SK-N-SH (cell line): ENCODE data around the gene TDO2. TPM values are rescaled to one million over a fixed set of nuclear protein-coding genes. Genes with fewer than 3 reads are reported as not detected.

Source experiments
- CTCF ChIA-PET: fragments of 300-600, 350-600 bp; formaldehyde crosslinking; extraction: SDS; loops from one replicate; lab custom pipeline; 2021; lab: Yijun Ruan, JAX
- POLR2A ChIA-PET: fragments of 350-600 bp; sonication (Branson Sonifier 250); formaldehyde crosslinking; extraction: SDS; loops from one replicate; lab custom pipeline; 2020; ENCODE audit warnings: antibody characterized with exemption, inconsistent platforms; lab: Yijun Ruan, JAX
- DNase-seq: peaks from one replicate; pipeline ENCODE4 v3.0.0; 2012
- H2AFZ ChIP-seq: fragments of 200-600 bp; sonication (generic); 2 replicates; pipeline ENCODE4 v1.8.1; 2016; ENCODE audit warnings: antibody characterized with exemption, mild to moderate bottlenecking, low read depth
- H3F3A ChIP-seq: fragments of 200-600 bp; sonication (generic); replicated peaks from 2 replicates; pipeline ENCODE3; 2016; ENCODE audit warnings: antibody characterized with exemption, mild to moderate bottlenecking; ENCODE audit not compliant: insufficient read depth
- H3K27ac ChIP-seq, 2 experiments: fragments of 200-500 bp in 1 of 2; fragments of 200-600 bp in 1 of 2; sonication (Bioruptor generic) in 1 of 2; sonication (generic), shearing (Covaris generic) in 1 of 2; 2 replicates each; pipeline versions ENCODE4 v1.5.1 to v1.6.1; 2014 to 2016; ENCODE audit warnings: low read depth in 2 of 2, inconsistent platforms in 1 of 2, low read length in 1 of 2, mild to moderate bottlenecking in 1 of 2, mixed read lengths in 1 of 2
- H3K27me3 ChIP-seq: fragments of 200-600 bp; sonication (generic), shearing (Covaris generic); 2 replicates; pipeline ENCODE4 v1.6.1; 2016; ENCODE audit warnings: mixed run types; ENCODE audit not compliant: insufficient read depth
- H3K36me3 ChIP-seq, 2 experiments: fragments of 200-500 bp in 1 of 2; fragments of 200-600 bp in 1 of 2; sonication (Bioruptor generic) in 1 of 2; sonication (generic) in 1 of 2; replicated peaks in 1 of 2; 2 replicates each; pipeline versions ENCODE3 to v1.5.1; 2014 to 2016; ENCODE audit warnings: low read length in 1 of 2, mild to moderate bottlenecking in 1 of 2; ENCODE audit not compliant: insufficient read depth in 2 of 2, control insufficient read depth in 1 of 2
- H3K4me1 ChIP-seq, 2 experiments: fragments of 200-500 bp in 1 of 2; fragments of 200-600 bp in 1 of 2; sonication (Bioruptor generic) in 1 of 2; sonication (generic), shearing (Covaris generic) in 1 of 2; 2 replicates each; pipeline versions ENCODE4 v1.5.1 to v1.6.1; 2014 to 2016; ENCODE audit warnings: low read depth in 1 of 2, low read length in 1 of 2, mixed run types in 1 of 2; ENCODE audit not compliant: insufficient read depth in 2 of 2, control insufficient read depth in 1 of 2
- H3K4me2 ChIP-seq: fragments of 200-600 bp; sonication (generic), shearing (Covaris generic); 2 replicates; pipeline ENCODE4 v1.6.1; 2017; ENCODE audit warnings: mixed run types
- H3K4me3 ChIP-seq, 2 experiments: fragments of 200-500 bp in 1 of 2; fragments of 200-600 bp in 1 of 2; sonication (Bioruptor generic) in 1 of 2; sonication (generic), shearing (Covaris generic) in 1 of 2; 2 replicates each; pipeline versions ENCODE4 v1.5.1 to v1.8.1; 2014 to 2016; ENCODE audit warnings: low read depth in 2 of 2, inconsistent platforms in 1 of 2, low read length in 1 of 2, mild to moderate bottlenecking in 1 of 2, mixed read lengths in 1 of 2, moderate library complexity in 1 of 2
- H3K79me2 ChIP-seq: fragments of 200-600 bp; sonication (generic); 2 replicates; pipeline ENCODE4 v1.8.1; 2017; ENCODE audit warnings: mild to moderate bottlenecking; ENCODE audit not compliant: insufficient read depth
- H3K9ac ChIP-seq: fragments of 200-600 bp; sonication (generic); 2 replicates; pipeline ENCODE4 v1.6.1; 2017; ENCODE audit warnings: mixed run types
- H3K9me2 ChIP-seq: fragments of 200-600 bp; sonication (generic); 2 replicates; pipeline ENCODE4 v1.6.1; 2017; ENCODE audit warnings: mixed run types
- H3K9me3 ChIP-seq: fragments of 200-600 bp; sonication (generic); 2 replicates; pipeline ENCODE4 v1.6.1; 2017; ENCODE audit warnings: mixed run types, mild to moderate bottlenecking, moderate library complexity
- H4K20me1 ChIP-seq: fragments of 200-600 bp; sonication (generic); 2 replicates; pipeline ENCODE4 v1.6.1; 2017; ENCODE audit warnings: mild to moderate bottlenecking, mixed run types; ENCODE audit not compliant: insufficient read depth
- CHD2 ChIP-seq: fragments of 150-350 bp; IDR thresholded peaks from 2 replicates; pipeline ENCODE4 v1.6.1; 2018; ENCODE audit warnings: low read length; ENCODE audit not compliant: partially characterized antibody
- CTCF ChIP-seq: fragments of 200-600 bp; sonication (generic); IDR thresholded peaks from 2 replicates; pipeline ENCODE4 v1.6.1; 2017; ENCODE audit warnings: antibody characterized with exemption, mild to moderate bottlenecking, moderate library complexity
- ELF1 ChIP-seq: IDR thresholded peaks from 2 replicates; pipeline ENCODE4 v1.4.0; 2012
- FOXJ3 ChIP-seq: sonication (generic); formaldehyde crosslinking; IDR thresholded peaks from 2 replicates; pipeline ENCODE4 v1.5.1; 2020; ENCODE audit warnings: mild to moderate bottlenecking, missing genetic modification reagents
- FOXM1 ChIP-seq: IDR thresholded peaks from 2 replicates; pipeline ENCODE4 v1.4.0; 2012; ENCODE audit warnings: low read depth, mild to moderate bottlenecking
- GABPA ChIP-seq: IDR thresholded peaks from 2 replicates; pipeline ENCODE4 v1.4.0; 2012; ENCODE audit warnings: low read depth, mild to moderate bottlenecking
- JUND ChIP-seq: IDR thresholded peaks from 2 replicates; pipeline ENCODE4 v1.4.0; 2012
- NRF1 ChIP-seq: IDR thresholded peaks from 2 replicates; pipeline ENCODE4 v1.6.1; 2012; ENCODE audit warnings: low read depth, mild to moderate bottlenecking, low read length
- RAD21 ChIP-seq: IDR thresholded peaks from 2 replicates; pipeline ENCODE4 v1.6.1; 2012; ENCODE audit warnings: mild to moderate bottlenecking, low read length
- RCOR1 ChIP-seq: fragments of 150-350 bp; IDR thresholded peaks from 2 replicates; pipeline ENCODE4 v1.6.1; 2017; ENCODE audit warnings: antibody characterized with exemption, low read length
- RFX5 ChIP-seq: IDR thresholded peaks from 2 replicates; pipeline ENCODE4 v1.6.1; 2012; ENCODE audit warnings: mild to moderate bottlenecking, improper control_type of control experiment, low read length
- TCF12 ChIP-seq: IDR thresholded peaks from 2 replicates; pipeline ENCODE4 v1.4.0; 2012
- TEAD4 ChIP-seq: IDR thresholded peaks from 2 replicates; pipeline ENCODE4 v1.4.0; 2012; ENCODE audit warnings: mild to moderate bottlenecking, borderline replicate concordance; ENCODE audit not compliant: insufficient read depth
- USF2 ChIP-seq: fragments of 150-350 bp; IDR thresholded peaks from 2 replicates; pipeline ENCODE4 v1.6.1; 2017; ENCODE audit warnings: antibody characterized with exemption, low read length, low read depth, borderline replicate concordance
- YY1 ChIP-seq: IDR thresholded peaks from 2 replicates; pipeline ENCODE4 v1.4.0; 2012; ENCODE audit warnings: low read depth, mild to moderate bottlenecking
- WGBS: methylation state at CpG from one replicate; pipeline ENCODE4 v1.1.6; 2017; ENCODE audit warnings: low lambda C conversion rate; 5-methylcytosine and 5-hydroxymethylcytosine counted together
- polyA plus RNA-seq, 3 experiments: library from polyadenylated mRNA; depleted of rRNA; stranded (reverse); fragments of >200 nt; gene quantifications; 2 replicates each; pipeline ENCODE4 v1.2.3, GENCODE V29; 2012
- TF ChIP-seq, protein P1 (sequence below): fragments of 150-350 bp; IDR thresholded peaks from 2 replicates; pipeline ENCODE4 v1.6.1; 2016; ENCODE audit warnings: mild to moderate bottlenecking, low read depth, low read length
- TF ChIP-seq, protein P2 (sequence below): IDR thresholded peaks from 2 replicates; pipeline ENCODE4 v1.4.0; 2012; ENCODE audit warnings: low read depth, borderline replicate concordance
- TF ChIP-seq, protein P3 (sequence below): IDR thresholded peaks from 2 replicates; pipeline ENCODE4 v1.6.1; 2012; ENCODE audit warnings: mild to moderate bottlenecking, low read depth, low read length, moderate library complexity
- TF ChIP-seq, protein P4 (sequence below): IDR thresholded peaks from 2 replicates; pipeline ENCODE4 v1.4.0; 2012; ENCODE audit warnings: low read depth

The TDO2 gene
- polyA plus RNA-seq, 1 of the 3 experiments (the other 2 are of a cell fraction): not detected

DNA sequence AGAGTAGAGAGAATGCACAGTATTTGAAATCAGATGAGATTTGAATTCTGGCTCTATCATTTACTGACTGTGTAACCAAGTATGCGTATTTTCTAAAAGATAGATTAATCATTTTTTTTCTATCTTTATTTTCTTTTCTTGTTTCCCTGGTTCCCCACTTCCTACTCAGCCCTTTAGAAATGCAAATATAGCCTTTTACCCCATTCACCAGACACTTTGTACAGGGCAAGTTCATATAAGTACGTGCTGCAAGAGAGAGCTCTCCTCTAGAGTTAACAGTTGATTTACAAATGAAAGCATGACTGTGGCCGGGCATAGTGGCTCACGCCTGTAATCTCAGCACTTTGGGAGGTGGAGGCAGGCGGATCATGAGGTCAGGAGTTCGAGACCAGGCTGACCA, 17.8 kb upstream of the TDO2 start:
- no peak for DNase-seq
- H3F3A ChIP-seq: no peaks in the 10 kb centered on the region
- CTCF ChIA-PET: no interaction called here
- H3K4me1 ChIP-seq: no peaks in the 10 kb centered on the region
- no peak overlapping the region for H3K9ac ChIP-seq
- no peak overlapping the region for H3K27ac ChIP-seq
- H3K4me3 ChIP-seq: no peak overlapping the region
- POLR2A ChIA-PET: no interaction called here
- no peaks in the 10 kb centered on the region for H4K20me1 ChIP-seq
- H3K9me3 ChIP-seq: no peaks in the 10 kb centered on the region
- no peaks in the 10 kb centered on the region for H3K27me3 ChIP-seq
- no peaks in the 10 kb centered on the region for H3K79me2 ChIP-seq
- TF ChIP-seq CHD2 (no peak), CTCF (no peak), GABPA (no peak), NRF1 (no peak), ELF1 (no peak), FOXJ3 (CRISPR knock-in tag) (no peak)
- TF ChIP-seq, protein P1, sequence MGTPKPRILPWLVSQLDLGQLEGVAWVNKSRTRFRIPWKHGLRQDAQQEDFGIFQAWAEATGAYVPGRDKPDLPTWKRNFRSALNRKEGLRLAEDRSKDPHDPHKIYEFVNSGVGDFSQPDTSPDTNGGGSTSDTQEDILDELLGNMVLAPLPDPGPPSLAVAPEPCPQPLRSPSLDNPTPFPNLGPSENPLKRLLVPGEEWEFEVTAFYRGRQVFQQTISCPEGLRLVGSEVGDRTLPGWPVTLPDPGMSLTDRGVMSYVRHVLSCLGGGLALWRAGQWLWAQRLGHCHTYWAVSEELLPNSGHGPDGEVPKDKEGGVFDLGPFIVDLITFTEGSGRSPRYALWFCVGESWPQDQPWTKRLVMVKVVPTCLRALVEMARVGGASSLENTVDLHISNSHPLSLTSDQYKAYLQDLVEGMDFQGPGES: no peak
- TF ChIP-seq, protein P2, sequence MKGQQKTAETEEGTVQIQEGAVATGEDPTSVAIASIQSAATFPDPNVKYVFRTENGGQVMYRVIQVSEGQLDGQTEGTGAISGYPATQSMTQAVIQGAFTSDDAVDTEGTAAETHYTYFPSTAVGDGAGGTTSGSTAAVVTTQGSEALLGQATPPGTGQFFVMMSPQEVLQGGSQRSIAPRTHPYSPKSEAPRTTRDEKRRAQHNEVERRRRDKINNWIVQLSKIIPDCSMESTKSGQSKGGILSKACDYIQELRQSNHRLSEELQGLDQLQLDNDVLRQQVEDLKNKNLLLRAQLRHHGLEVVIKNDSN: no peak
- TF ChIP-seq, protein P3, sequence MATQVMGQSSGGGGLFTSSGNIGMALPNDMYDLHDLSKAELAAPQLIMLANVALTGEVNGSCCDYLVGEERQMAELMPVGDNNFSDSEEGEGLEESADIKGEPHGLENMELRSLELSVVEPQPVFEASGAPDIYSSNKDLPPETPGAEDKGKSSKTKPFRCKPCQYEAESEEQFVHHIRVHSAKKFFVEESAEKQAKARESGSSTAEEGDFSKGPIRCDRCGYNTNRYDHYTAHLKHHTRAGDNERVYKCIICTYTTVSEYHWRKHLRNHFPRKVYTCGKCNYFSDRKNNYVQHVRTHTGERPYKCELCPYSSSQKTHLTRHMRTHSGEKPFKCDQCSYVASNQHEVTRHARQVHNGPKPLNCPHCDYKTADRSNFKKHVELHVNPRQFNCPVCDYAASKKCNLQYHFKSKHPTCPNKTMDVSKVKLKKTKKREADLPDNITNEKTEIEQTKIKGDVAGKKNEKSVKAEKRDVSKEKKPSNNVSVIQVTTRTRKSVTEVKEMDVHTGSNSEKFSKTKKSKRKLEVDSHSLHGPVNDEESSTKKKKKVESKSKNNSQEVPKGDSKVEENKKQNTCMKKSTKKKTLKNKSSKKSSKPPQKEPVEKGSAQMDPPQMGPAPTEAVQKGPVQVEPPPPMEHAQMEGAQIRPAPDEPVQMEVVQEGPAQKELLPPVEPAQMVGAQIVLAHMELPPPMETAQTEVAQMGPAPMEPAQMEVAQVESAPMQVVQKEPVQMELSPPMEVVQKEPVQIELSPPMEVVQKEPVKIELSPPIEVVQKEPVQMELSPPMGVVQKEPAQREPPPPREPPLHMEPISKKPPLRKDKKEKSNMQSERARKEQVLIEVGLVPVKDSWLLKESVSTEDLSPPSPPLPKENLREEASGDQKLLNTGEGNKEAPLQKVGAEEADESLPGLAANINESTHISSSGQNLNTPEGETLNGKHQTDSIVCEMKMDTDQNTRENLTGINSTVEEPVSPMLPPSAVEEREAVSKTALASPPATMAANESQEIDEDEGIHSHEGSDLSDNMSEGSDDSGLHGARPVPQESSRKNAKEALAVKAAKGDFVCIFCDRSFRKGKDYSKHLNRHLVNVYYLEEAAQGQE: no peak
- H3K36me3 ChIP-seq: no peaks in the 10 kb centered on the region
- 39% methylated on average over 6 of the region's 6 CpGs for WGBS
- H2AFZ ChIP-seq: no peak overlapping the region
- H3K4me2 ChIP-seq: no peak overlapping the region
- no peaks in the 10 kb centered on the region for H3K9me2 ChIP-seq

- Histone ChIP-seq H3K36me3 (no peaks in the 10 kb centered on the region), H3K79me2 (no peaks in the 10 kb centered on the region), H2AFZ (no peak overlapping the region), H3K27ac (no peak overlapping the region), H3K4me3 (no peak overlapping the region), H3K27me3 (no peaks in the 10 kb centered on the region), H3K9ac (no peak overlapping the region), H3K4me2 (no peak overlapping the region), H3F3A (no peaks in the 10 kb centered on the region), H3K4me1 (no peaks in the 10 kb centered on the region), H3K9me3 (no peaks in the 10 kb centered on the region), H3K9me2 (no peaks in the 10 kb centered on the region), H4K20me1 (no peaks in the 10 kb centered on the region)
- DNase-seq: no peak
- WGBS: 8% methylated on average over 1 of the region's 1 CpG
- CTCF ChIA-PET: no interaction called here
- POLR2A ChIA-PET: no interaction called here
- TF ChIP-seq FOXM1: no peak
- TF ChIP-seq USF2: no peak
- no peak for TF ChIP-seq FOXJ3 (CRISPR knock-in tag)
- TF ChIP-seq, protein P1: no peak
- TF ChIP-seq TCF12: no peak
- TF ChIP-seq RAD21: no peak
- TF ChIP-seq TEAD4: no peak
- TF ChIP-seq, protein P4, sequence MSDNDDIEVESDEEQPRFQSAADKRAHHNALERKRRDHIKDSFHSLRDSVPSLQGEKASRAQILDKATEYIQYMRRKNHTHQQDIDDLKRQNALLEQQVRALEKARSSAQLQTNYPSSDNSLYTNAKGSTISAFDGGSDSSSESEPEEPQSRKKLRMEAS: no peak
- TF ChIP-seq JUND: no peak
- no peak for TF ChIP-seq RFX5
- no peak for TF ChIP-seq YY1
- TF ChIP-seq RCOR1: no peak
- TF ChIP-seq ELF1: no peak
Measured at GRCh38 chr4:155887045-155887444, 16.5 kb upstream of the TDO2 start.
